K562 treated with DMSO at 1 percent for 12 hours (cell line): ENCODE data around the gene AIM2. TPM values are rescaled to one million over a fixed set of nuclear protein-coding genes. Genes with fewer than 3 reads are reported as not detected.

ENCODE experiments used
- total RNA-seq: library from RNA; unstranded; fragments of 300-600 nt; gene quantifications from 2 replicates; pipeline ENCODE4 v1.2.3, GENCODE V29; 2022; ENCODE audit not compliant: insufficient read depth

The AIM2 gene
- total RNA-seq, result 1.2 and 2.7 TPM in 2 replicates

GRCh38 chr1:159076438-159077119 lies at the start of gene AIM2:
Gene AIM2 (minus strand): TSS chr1:159076766. CDS start chr1:159073499, 3,267 bp downstream.

Other genes with a start within 250 kb of the AIM2 start
- not detected in 2 replicates for gene MNDA, start 245.4 kb downstream of the AIM2 start, total RNA-seq
- not detected in 2 replicates for gene PYHIN1, start 145.2 kb downstream of the AIM2 start, total RNA-seq
- 14.1 and 28.2 TPM in 2 replicates for gene IFI16, start 66.9 kb downstream of the AIM2 start, total RNA-seq
- gene CADM3, start 94.8 kb upstream of the AIM2 start, total RNA-seq, result not detected in 2 replicates
- not detected in 2 replicates for gene ACKR1, start 128.1 kb upstream of the AIM2 start, total RNA-seq
- not detected in 2 replicates for gene FCER1A, start 225.6 kb upstream of the AIM2 start, total RNA-seq